ENCODE data around the gene ALDH16A1. TPM values are rescaled to one million over a fixed set of nuclear protein-coding genes. Genes with fewer than 3 reads are reported as not detected.

ALDH16A1 gene
- total RNA-seq, 4 donors from 2014 or later, result 8.0 to 12.6 (median 9.9) TPM

- DNase-seq (no peak), ATAC-seq (no peak)
- intact Hi-C loops (cut with DNase I; ENCODE audit: low total_unique reads) (loop anchor here (5.0 kb wide), 1 partner anchor 379 kb away; the partner anchor contains the start of genes AKT1S1 and TBC1D17), in situ Hi-C loops (cut with MboI; ENCODE audit: low sequenced_read_pairs in 4 of 4) (loop anchor here in 1 of 4 donors (5.0 kb wide), 1 partner anchor 74 kb away; no protein-coding TSS in a partner anchor)
- H3K4me1 ChIP-seq, result peaks cover 31 to 36% of the 10 kb centered on the region in 2 donors
- peak overlapping the region in 1 of 4 donors; percentile 53 for H3K4me3 ChIP-seq
- no peaks in the 10 kb centered on the region for H3K9me3 ChIP-seq
- no peaks in the 10 kb centered on the region for H3K27me3 ChIP-seq
- H3K36me3 ChIP-seq, result peaks cover 0 to 26% of the 10 kb centered on the region in 2 donors
- TF ChIP-seq POLR2A (IDR thresholded peaks at IDR 0.05), result no peak
- TF ChIP-seq, protein P1, sequence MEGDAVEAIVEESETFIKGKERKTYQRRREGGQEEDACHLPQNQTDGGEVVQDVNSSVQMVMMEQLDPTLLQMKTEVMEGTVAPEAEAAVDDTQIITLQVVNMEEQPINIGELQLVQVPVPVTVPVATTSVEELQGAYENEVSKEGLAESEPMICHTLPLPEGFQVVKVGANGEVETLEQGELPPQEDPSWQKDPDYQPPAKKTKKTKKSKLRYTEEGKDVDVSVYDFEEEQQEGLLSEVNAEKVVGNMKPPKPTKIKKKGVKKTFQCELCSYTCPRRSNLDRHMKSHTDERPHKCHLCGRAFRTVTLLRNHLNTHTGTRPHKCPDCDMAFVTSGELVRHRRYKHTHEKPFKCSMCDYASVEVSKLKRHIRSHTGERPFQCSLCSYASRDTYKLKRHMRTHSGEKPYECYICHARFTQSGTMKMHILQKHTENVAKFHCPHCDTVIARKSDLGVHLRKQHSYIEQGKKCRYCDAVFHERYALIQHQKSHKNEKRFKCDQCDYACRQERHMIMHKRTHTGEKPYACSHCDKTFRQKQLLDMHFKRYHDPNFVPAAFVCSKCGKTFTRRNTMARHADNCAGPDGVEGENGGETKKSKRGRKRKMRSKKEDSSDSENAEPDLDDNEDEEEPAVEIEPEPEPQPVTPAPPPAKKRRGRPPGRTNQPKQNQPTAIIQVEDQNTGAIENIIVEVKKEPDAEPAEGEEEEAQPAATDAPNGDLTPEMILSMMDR (IDR thresholded peaks at IDR 0.05 in 4 of 5, conservative IDR thresholded peaks at IDR 0.05 in 1 of 5), result no peak
- H3K27ac ChIP-seq, result peak overlapping the region in 3 of 4 donors; percentile 73 to 96 (median 77)
Observed at GRCh38 chr19:49498475-49498874, 45.5 kb downstream of the ALDH16A1 start.

- DNase-seq (no peak), ATAC-seq (no peak)
- in situ Hi-C loops (cut with MboI; ENCODE audit: low sequenced_read_pairs in 4 of 4) (loop anchor here in 1 of 4 donors (5.0 kb wide), 1 partner anchor 73 kb away; no protein-coding TSS in a partner anchor), intact Hi-C loops (cut with DNase I; ENCODE audit: low total_unique reads) (loop anchor here (5.0 kb wide), 1 partner anchor 378 kb away; the partner anchor contains the start of genes AKT1S1 and TBC1D17)
- TF ChIP-seq, protein P1 (IDR thresholded peaks at IDR 0.05 in 4 of 5, conservative IDR thresholded peaks at IDR 0.05 in 1 of 5), result no peak
- TF ChIP-seq POLR2A (IDR thresholded peaks at IDR 0.05), result no peak
- H3K9me3 ChIP-seq, result no peaks in the 10 kb centered on the region
- H3K4me1 ChIP-seq, result peaks cover 33 to 36% of the 10 kb centered on the region in 2 donors
- H3K27me3 ChIP-seq, result no peaks in the 10 kb centered on the region
- peak overlapping the region in 2 of 4 donors; percentile 27 to 53 for H3K4me3 ChIP-seq
- peaks cover 0 to 26% of the 10 kb centered on the region in 2 donors for H3K36me3 ChIP-seq
- H3K27ac ChIP-seq, result peak overlapping the region; percentile 58 to 77 (median 74)
Observed at GRCh38 chr19:49499030-49499670, 46.1 kb downstream of the ALDH16A1 start.

DNA sequence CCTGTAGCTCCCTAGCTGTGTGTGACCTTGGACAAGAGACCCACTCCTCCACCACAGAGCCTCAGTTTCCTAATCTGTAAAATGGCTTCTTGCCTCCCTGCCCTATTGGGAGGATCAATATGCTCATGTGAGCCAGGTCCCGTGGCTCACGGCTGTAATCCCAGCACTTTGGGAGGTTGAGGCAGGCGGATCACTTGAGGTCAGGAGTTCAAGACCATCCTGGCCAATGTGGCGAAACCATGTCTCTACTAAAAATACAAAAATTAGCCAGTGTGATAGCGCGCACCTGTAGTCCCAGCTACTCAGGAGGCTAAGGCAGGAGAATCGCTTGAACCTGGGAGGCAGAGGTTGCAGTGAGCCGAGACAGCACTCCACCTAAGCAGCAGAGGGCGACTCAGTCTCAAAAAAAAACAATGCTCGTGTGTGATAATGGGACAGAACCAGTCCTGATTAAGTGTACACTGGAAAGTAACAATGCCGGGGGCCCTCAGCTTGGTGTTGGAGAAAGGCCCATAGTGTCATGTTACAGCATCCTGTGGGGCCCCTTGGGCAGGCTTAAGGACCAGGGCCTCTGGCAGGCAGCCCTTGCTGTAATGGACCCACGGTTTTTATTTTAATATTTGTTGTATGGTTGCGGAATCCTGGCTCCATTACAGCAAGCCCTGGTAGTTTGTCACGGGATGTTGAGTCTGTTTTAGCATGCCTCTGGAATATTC is 50.0 kb downstream of the ALDH16A1 start:
- H3K27me3 ChIP-seq, result no peaks in the 10 kb centered on the region
- DNase-seq, result peak in 1 of 2 donors; percentile 43
- H3K4me3 ChIP-seq, result no peak overlapping the region
- ATAC-seq, result peak; percentile 72 to 75
- peaks cover 15 to 19% of the 10 kb centered on the region in 2 donors for H3K4me1 ChIP-seq
- H3K27ac ChIP-seq, result peak overlapping the region; percentile 20 to 74 (median 54)
- intact Hi-C loops (cut with DNase I; ENCODE audit: low total_unique reads), result no loop called here
- TF ChIP-seq, protein P1 (IDR thresholded peaks at IDR 0.05 in 4 of 5, conservative IDR thresholded peaks at IDR 0.05 in 1 of 5), result peak; percentile 65 to 78 (median 73)
- no peak for TF ChIP-seq POLR2A (IDR thresholded peaks at IDR 0.05)
- peaks cover 0 to 20% of the 10 kb centered on the region in 2 donors for H3K36me3 ChIP-seq
- no peaks in the 10 kb centered on the region for H3K9me3 ChIP-seq
- in situ Hi-C loops (cut with MboI; ENCODE audit: low sequenced_read_pairs in 4 of 4), result no loop called here

GRCh38 chr19:49503582-49503962 is 50.5 kb downstream of the ALDH16A1 start:
- in situ Hi-C loops (cut with MboI; ENCODE audit: low sequenced_read_pairs in 4 of 4), result no loop called here
- Histone ChIP-seq H3K27ac (peak overlapping the region; percentile 20 to 74 (median 49)), H3K4me3 (no peak overlapping the region), H3K27me3 (no peaks in the 10 kb centered on the region), H3K9me3 (no peaks in the 10 kb centered on the region), H3K36me3 (peaks cover 0 to 15% of the 10 kb centered on the region in 2 donors), H3K4me1 (peaks cover 10 to 13% of the 10 kb centered on the region in 2 donors)
- TF ChIP-seq, protein P1 (IDR thresholded peaks at IDR 0.05 in 4 of 5, conservative IDR thresholded peaks at IDR 0.05 in 1 of 5), result no peak
- no peak for TF ChIP-seq POLR2A (IDR thresholded peaks at IDR 0.05)
- intact Hi-C loops (cut with DNase I; ENCODE audit: low total_unique reads), result no loop called here
- no peak for ATAC-seq
- DNase-seq, result no peak

All from gastrocnemius medialis (tissue), 4 donors.